Erythroblast (primary cell): ENCODE data around the gene EIF3M.

Experiments used
- GATA1 ChIP-seq: IDR thresholded peaks from 2 replicates; pipeline ENCODE4 v1.6.1; 2011; ENCODE audit warnings: low read depth, mild to moderate bottlenecking, control low read depth, low read length, moderate library complexity
- POLR2A ChIP-seq: IDR thresholded peaks from 2 replicates; pipeline ENCODE4 v1.6.1; 2011; ENCODE audit warnings: mild to moderate bottlenecking, low read length

GRCh38 chr11:32597921-32598320 lies 14.3 kb downstream of the EIF3M start:
- TF ChIP-seq POLR2A (no peak), GATA1 (no peak)
